GM18873 (cell line): Measurements from ENCODE around the gene TMEM43.

Experiments
- ATAC-seq: cut with Tn5 transposase; IDR thresholded peaks from one replicate; pipeline ENCODE4 v1.9.1; 2021; ENCODE audit warnings: mild to moderate bottlenecking, moderate library complexity, moderate number of reproducible peaks; ENCODE audit not compliant: unreplicated experiment, low FRiP score

The TMEM43 gene

DNA sequence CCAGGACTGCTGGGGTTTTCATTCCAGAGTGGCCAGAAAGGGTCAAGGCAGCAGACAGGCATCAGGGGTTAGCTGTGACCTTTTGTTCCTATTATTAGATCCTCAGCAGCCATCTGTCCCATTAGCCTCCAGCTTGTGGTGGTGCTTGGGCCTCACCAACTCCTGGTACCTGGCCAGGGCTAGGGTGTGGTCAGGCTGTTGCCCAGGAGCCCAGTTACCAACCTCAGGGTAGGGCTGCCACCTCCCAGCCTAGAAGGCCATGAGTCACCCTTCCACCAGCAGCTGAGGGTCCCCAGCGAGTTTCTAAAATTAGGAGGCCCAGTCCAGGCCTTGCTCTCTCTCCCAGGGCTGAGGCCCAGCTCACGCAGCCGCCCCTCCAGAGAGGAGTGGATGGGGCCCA lies 12.2 kb downstream of the TMEM43 start:
- ATAC-seq: no peak

DNA sequence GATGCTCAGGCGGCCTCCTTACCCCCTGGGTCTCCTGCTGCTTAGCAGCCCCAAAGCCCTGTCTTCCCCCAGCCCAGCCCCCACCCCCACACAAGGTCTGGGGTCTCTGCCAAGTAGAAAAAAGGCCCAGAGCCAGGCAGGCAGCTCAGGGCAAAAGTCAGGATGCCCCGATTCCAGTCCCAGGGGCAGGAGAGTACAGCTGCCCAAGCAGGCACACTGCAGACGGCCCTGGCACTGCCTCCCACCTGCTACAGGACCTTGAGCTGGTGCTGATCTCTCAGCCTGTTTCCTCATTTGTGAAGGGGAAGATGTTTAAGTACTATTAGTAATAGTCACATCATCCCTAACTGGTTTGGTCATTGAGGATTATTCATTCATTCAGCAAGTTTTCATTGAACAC lies 12.6 kb downstream of the TMEM43 start:
- ATAC-seq: no peak

DNA sequence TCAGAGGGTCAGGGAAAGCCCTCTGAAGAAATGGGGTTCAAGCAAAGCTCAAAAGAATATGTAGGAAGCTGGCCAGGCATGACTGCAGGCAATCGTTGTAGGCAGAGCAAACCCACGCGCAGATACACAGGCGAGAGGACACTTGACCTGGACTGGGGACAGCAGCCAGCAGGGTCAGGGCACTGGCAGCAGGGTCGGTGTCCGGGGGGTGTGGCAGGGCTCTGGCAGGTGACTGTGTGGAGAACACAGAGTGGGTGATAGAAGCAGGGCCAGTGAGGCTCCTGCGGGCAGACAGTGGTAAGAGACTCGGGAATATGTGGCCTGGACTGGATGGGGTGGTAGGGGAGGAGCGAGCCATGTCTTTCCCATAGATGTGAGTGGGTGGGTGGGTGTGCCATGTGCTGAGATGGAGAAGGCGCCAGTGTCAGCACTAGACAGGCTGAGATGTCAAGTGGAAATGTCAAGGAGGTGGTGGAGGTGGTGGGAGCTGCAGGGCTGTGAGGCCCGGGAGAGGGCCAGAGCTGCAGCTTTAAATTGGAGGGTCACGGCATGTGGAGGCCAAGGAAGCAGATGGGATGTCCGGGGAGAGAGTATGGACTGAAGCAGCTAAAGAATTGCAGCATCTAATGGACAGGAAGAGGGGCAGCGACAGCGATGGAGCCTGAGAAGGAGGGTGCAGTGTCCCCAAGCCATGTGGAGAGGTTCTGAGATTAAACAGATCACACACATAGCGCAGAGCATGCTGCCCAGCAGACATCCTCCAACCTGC lies 13.4 kb downstream of the TMEM43 start:
- ATAC-seq: no peak

- ATAC-seq: no peak
These were observed 14.2 kb downstream of the TMEM43 start for GRCh38 chr3:14138878-14139655.

DNA sequence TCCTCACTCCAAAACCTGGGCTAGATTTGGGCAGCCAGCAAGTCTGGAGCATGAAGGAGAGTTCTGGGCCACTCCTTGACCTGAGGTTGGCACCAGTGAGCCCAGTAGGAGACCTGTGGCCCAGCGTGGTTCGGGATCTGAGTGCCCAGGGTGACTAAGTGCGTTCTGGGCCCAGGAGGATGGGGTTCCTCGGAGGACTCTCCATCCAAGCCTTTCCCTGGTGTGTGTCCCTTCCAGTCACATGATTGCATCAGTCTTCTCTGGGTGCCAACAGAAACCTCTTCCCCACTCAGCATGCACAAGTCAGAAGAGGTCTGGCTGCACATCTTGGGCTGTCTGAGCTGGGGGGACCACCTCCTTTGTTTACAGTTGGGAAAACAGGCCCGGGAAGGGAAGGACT lies 14.9 kb downstream of the TMEM43 start:
- ATAC-seq: no peak

DNA sequence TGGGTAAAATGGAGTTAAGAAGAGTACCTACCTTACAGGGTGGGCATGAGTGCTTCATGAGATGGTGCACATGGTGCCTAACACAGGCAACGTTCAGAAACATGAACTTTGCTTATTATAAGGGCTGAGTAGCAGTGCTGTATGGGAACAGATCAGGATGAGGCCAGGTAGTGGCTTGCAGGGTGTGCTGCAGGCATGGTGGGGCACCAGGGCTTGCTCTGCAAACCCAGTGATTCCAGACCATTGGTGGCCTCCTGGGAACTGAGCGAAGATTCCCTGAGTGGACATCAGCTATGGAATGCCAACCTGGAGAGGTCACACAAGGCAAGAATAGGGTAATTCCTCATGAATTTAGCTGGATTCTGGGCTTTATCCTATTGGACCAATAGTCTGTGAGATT lies 15.8 kb downstream of the TMEM43 start:
- ATAC-seq: no peak

DNA sequence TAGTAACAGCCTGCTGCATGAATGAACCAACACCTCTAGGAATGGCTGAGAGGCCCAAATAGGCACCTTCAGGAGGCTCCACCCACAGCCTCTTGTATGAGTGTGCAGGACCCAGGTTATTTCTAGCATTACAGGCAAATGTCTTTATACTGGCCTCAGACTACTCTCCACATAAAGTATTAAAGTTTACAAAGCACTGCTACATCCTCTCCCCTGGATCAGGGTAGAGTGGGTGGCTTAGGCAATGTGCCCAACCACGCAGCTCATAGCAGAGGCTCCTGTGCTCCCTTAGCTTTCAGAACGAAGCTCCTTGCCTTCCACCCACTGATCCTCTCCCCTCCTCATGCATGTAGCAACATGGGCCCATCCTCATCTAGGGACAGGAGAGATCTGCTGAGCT lies 16.3 kb downstream of the TMEM43 start:
- ATAC-seq: no peak

GRCh38 chr3:14141602-14142341 lies 16.9 kb downstream of the TMEM43 start:
- ATAC-seq: no peak

DNA sequence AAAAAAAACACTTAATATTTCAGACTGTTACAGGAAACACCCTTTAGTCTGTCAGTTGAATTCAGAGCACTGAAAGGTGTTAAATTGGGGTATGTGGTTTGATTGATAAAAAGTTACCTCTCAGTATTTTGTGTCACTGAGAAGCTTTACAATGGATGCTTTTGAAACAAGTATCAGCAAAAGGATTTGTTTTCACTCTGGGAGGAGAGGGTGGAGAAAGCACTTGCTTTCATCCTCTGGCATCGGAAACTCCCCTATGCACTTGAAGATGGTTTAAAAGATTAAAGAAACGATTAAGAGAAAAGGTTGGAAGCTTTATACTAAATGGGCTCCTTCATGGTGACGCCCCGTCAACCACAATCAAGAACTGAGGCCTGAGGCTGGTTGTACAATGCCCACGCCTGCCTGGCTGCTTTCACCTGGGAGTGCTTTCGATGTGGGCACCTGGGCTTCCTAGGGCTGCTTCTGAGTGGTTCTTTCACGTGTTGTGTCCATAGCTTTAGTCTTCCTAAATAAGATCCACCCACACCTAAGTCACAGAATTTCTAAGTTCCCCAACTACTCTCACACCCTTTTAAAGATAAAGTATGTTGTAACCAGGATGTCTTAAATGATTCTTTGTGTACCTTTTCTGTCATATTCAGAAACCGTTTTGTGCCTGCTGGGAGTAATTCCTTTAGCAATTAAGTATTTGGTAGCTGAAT lies 17.9 kb downstream of the TMEM43 start:
- ATAC-seq: no peak

GRCh38 chr3:14143271-14144225 lies 18.7 kb downstream of the TMEM43 start:
- ATAC-seq: no peak

- peak; percentile 90 for ATAC-seq
These were observed 19.7 kb downstream of the TMEM43 start for GRCh38 chr3:14144423-14145075.

DNA sequence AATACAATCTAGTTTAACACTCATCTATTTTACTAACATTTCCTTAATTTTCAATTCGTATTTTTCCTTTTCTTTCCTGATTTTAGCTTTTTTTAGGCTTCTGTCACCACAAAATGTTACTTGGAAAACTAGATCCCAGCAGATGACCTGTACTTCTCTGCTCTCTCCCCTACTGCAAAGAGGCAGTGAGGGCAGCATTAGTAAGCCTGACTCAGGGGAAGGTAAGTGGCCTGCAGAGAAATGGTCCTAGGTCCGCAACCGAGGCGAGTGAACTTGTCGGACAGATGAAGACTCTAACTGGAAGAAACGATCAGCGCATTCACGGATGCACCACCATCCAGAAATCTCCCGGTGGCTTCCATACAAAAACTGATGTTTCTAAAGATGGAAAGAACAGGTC lies 20.4 kb downstream of the TMEM43 start:
- ATAC-seq: no peak

- ATAC-seq: no peak
These were observed 21.0 kb downstream of the TMEM43 start for GRCh38 chr3:14145670-14146380.

DNA sequence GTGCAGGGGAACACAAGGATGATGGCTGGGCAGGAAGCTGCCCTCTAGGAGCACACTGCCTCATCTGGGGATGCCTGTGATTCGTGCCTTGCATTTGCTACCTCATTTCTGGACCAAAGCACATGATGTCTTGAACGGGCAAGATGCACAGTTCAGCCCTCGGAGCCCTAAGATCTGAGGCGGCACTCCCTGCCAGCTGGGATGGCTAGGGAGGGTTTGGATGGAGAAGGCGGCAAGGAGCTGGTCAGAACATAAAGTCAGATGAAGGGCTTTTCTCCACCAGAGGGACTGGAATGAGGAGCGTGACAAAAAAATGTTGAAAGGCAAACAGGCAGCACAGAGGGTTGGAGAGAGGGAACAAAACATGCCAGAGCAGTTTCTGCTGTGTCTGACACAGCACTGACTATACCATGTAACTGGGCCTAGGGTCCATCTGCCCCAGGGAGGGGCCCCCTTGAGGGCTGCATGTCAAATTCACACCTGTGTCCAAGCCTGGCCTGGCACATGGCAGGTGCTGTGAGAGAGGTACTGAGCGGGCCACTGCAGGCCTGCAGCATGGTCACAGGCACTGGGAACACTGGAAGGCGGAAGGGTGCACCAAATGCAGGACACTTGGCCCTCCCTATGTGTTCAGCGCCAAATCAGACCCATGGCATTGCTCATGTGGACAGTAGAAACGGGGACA lies 21.7 kb downstream of the TMEM43 start:
- no peak for ATAC-seq

- ATAC-seq: no peak
These were observed 22.2 kb downstream of the TMEM43 start for GRCh38 chr3:14147066-14147435.

GRCh38 chr3:14147617-14148016 lies 22.8 kb downstream of the TMEM43 start:
- ATAC-seq: no peak

GRCh38 chr3:14148041-14148985 lies 23.5 kb downstream of the TMEM43 start:
- ATAC-seq: no peak
